ENCODE data around the gene ACE2.
A peak's percentile ranks its signal among the peaks of the same experiment; 100 is the strongest.

- TF ChIP-seq CTCF (IDR thresholded peaks at IDR 0.05 in 8 of 11, conservative IDR thresholded peaks at IDR 0.05 in 3 of 11), result no peak
- peak in 1 of 3 donors; percentile 15 for TF ChIP-seq POLR2AphosphoS5 (IDR thresholded peaks at IDR 0.05)
- TF ChIP-seq POLR2A (IDR thresholded peaks at IDR 0.05), result no peak
These were observed 54.0 kb downstream of the ACE2 start for GRCh38 chrX:15546745-15547144.

Measured in spleen (tissue), 7 donors.